Stomach (tissue), 4 donors: ENCODE measurements around the gene CEMIP.

Experiments
- EP300 ChIP-seq: sonication (generic); formaldehyde crosslinking; IDR thresholded peaks from one replicate; pipeline ENCODE4 v1.6.1; 2017; ENCODE audit warnings: antibody characterized with exemption
- POLR2A ChIP-seq, 4 donors: fragments of 450-650 bp; IDR thresholded peaks; one replicate each; pipeline ENCODE4 v1.6.1; 2016; ENCODE audit warnings: antibody characterized with exemption in 4 of 4, control low read depth in 2 of 4, mild to moderate bottlenecking in 1 of 4, moderate library complexity in 1 of 4
- POLR2AphosphoS5 ChIP-seq, 3 donors: sonication (generic); formaldehyde crosslinking; IDR thresholded peaks; one replicate each; pipeline ENCODE4 v1.6.1; 2016; ENCODE audit warnings: antibody characterized with exemption in 3 of 3
- TF ChIP-seq, protein P1 (sequence below), 7 experiments: fragments of 450-650 bp in 4 of 7; fragments of 200-600 bp in 3 of 7; sonication (generic) in 3 of 7; IDR thresholded peaks; one replicate each; pipeline ENCODE4 v1.5.1; 2016 to 2019; ENCODE audit warnings: antibody characterized with exemption in 7 of 7, control low read depth in 2 of 7, mild to moderate bottlenecking in 1 of 7

DNA sequence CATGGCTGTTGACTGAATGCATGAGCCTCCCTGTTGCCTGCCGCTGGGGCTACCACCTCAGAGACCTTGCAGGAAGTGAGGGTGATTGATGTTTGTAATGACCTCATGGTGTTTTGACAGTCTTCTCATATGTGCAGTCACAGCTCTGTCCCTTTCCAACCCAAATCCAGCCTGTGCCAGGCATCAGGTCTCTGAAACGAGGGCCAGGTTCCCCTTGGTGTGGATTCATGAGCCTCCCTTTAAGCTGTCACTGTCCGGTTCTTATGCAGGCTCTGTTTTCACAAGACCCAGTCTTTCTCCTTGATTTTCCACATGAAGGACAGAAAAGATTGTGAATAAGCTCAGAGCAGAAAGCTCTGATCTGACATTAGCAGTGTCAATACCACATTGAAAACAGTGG lies 43.1 kb downstream of the CEMIP start:
- TF ChIP-seq POLR2A (IDR thresholded peaks at IDR 0.05) = no peak
- TF ChIP-seq, protein P1, sequence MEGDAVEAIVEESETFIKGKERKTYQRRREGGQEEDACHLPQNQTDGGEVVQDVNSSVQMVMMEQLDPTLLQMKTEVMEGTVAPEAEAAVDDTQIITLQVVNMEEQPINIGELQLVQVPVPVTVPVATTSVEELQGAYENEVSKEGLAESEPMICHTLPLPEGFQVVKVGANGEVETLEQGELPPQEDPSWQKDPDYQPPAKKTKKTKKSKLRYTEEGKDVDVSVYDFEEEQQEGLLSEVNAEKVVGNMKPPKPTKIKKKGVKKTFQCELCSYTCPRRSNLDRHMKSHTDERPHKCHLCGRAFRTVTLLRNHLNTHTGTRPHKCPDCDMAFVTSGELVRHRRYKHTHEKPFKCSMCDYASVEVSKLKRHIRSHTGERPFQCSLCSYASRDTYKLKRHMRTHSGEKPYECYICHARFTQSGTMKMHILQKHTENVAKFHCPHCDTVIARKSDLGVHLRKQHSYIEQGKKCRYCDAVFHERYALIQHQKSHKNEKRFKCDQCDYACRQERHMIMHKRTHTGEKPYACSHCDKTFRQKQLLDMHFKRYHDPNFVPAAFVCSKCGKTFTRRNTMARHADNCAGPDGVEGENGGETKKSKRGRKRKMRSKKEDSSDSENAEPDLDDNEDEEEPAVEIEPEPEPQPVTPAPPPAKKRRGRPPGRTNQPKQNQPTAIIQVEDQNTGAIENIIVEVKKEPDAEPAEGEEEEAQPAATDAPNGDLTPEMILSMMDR (IDR thresholded peaks at IDR 0.05) = no peak
- TF ChIP-seq POLR2AphosphoS5 (IDR thresholded peaks at IDR 0.05) = no peak
- TF ChIP-seq EP300 = no peak
